HTR-8/SVneo (cell line): Measurements from ENCODE around the gene SHROOM2.
A peak's percentile ranks its signal among the peaks of the same experiment; 100 is the strongest.
"Not testable (repeated sequence)": the region's sequence is repeated elsewhere in the genome, so short reads cannot be mapped to it uniquely, and the experiment has no call there.

Experiments
- DNase-seq: peaks from one replicate; pipeline ENCODE4 v3.0.0; 2011; ENCODE audit warnings: low spot score, mixed read lengths; ENCODE audit not compliant: insufficient read length
- FAIRE-seq: peaks from 2 replicates; lab custom pipeline; 2011; peaks lifted over from hg19 to GRCh38; lab: Jason Lieb, UNC

SHROOM2 gene

DNA sequence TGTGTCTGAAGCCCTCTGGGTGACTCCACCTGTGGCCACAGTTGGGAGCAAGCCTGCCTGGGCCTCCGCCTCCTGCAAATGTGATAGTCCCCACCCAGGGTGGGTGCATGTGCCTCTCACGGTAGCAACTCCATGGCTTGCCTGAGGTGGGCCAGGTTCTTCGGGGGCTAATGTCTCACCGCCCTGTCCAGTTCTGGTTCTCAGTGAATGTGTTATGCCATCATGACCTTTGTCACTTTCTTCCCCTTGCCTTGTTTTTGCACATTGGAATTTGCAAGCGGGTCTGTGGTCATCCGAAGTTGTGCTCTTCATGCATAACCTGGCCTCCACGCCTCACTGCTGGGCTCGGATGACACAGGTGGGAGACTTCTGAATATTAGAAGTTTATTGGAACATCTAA is 39.7 kb downstream of the SHROOM2 start:
- no peak for FAIRE-seq

DNA sequence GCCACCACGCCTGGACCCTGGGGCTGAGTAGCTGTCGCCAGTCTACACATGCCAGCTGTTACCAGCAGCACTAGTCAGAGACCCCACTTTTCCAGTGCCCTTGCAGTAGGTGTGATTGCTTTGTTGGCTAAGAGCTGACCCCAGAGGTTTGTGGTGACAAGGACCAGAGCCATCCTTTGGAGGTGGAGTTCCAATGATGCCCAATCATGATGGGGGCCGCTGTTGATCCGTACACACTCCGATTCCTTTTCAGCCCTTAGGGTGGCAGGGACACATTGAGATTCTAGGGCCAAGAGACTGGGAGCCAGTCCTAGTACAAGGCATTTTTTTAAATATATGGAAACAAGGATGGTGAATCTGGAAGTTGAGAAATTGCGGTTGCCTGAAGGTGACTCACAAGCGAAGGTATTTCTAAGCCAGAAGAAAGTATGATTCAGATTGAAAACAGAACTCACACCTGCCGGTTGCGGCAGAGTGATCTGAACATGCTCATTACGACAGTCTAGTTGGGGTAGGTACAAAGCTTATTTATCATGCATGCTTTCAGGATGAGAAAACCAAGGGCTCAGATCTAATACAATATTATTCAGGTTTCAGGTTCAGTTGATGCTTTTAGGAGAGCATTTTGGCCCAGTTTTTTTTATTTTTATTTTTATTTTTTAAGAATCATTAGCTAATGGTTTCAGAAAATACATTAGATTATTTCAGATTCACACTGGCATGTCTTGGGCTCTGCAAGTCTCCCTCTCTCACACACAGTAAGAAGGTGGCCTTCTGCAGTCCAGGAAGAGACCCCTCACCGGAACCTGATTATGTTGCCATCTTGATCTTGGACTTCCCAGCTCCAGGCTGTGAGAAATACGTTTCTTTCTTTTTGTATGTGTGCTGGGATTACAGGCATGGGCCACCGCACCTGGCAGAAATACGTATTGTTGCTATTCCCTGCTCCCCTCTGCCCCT is 43.4 kb downstream of the SHROOM2 start:
- DNase-seq: peak; percentile 23
- no peak for FAIRE-seq

More for the DNA sequence above, 39.7 kb downstream of the SHROOM2 start:
- no peak for DNase-seq

DNA sequence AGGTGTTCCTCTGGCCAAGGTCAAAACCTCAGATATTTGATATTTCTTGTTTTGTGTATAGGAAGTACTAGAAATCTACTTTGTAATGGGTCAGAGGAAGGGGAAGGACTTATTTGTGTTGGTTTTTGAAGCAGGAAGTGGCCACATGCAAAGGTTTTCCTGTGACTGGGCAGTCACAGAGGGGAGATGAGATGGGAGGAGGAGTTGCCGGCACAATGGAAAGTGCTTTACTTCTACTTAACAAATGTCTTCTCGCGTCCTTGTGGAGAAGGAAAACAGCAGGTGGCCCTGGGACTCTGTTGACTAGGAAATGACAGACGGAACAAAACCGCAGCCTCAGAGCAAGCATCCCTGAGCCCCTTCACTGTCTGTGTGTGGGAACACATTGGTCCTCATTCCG is 46.6 kb downstream of the SHROOM2 start:
- no peak for FAIRE-seq
- DNase-seq: no peak

DNA sequence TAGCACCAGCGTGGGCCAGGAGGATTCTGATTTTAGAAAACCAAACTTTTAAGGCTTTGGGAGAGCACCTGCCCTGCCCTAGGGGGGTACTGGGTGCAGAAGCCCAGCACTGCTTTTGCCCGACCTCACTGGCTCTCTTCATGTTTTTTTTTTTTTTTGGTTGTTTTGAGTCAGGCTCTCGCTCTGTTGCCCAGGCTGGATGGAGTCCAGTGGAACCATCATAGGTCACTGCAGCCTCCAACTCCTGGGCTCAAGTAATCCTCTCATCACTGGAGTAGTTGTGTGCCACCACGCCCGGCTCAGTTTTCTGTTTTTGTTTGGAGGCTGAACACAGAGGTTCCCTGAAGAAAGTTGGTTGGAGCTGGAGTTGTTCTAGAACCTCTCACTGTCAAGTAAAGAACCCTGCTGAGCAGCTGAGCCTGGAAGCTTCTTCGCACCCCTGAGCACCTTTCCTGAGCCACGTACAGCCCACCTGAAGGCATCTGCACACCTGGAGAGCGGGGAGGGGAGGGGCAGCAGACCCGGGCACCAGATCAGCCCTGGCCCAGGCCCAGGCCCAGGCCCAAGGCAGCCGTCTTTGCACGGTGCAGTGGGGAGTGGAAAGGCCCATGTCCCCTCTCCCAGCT is 49.5 kb downstream of the SHROOM2 start:
- no peak for FAIRE-seq
- no peak for DNase-seq

DNA sequence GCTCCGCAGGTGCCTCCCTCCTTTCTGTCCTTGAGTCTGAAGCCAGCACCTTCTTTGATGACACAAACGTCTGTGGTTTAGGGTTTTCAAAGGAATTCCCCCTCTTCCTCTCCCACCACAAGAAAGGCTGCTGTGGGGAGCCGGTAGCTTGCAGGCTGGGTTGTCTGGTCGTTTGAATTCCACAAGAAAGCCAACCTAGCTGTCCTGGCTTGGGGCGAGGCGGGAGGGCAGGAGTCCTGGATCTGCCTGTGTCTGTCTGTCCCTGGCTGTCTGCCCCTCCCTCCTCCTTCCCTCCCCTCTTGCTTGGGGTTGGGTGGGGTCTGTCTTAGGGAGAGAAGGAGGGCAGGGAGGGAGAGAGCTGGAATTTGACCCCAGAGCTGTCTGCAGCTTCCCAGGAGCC is 56.3 kb downstream of the SHROOM2 start:
- DNase-seq (no peak), FAIRE-seq (no peak)

DNA sequence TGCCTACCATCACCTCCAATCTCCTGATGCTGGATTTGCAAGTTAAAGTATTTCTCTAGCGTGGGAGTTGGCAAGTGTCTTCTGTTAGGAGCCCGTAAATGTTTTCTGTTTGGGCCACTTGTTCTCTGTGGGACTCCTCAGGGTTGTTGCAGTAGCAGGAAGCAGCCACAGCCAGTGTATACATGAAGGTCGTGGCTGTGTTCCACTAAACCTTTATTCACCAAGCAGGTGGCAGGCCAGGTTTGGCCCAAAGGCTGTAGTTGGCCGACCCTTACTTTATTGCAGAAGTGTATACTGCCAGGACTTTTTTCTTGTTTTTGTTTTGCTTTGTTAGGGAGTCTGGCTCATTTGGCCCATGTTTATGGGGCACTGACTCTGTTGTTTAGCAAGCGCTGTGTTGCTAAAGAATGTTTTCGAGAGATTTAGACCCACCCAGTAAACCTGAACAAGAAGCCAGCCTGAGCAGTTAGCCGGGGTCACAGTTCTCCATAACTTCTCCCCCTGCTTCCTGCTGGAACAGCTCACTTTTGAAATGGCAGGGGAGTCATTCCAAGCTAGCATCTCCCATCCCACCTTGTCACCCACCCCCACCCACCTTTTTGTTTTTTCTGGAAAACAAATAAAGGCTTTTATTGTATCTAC is 58.8 kb downstream of the SHROOM2 start:
- FAIRE-seq (no peak), DNase-seq (no peak)

DNA sequence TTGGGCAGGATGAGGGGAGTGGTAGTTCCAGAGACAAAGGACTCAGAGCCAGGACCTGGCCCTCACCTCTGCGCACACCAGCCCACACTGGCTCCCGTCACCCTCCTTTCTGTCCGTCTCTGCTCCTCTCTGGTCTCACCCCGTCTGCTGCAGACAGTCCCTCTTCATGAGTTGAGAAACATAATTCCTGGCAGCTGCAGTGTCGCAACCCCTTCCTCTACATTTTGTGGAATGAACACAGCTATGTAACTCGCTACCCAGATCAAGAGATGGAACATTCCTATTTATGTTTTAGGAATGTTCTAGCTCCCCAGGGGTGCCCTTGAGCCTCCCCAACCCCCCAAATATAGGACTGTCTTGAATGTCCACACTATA is 59.3 kb downstream of the SHROOM2 start:
- FAIRE-seq (no peak), DNase-seq (no peak)

DNA sequence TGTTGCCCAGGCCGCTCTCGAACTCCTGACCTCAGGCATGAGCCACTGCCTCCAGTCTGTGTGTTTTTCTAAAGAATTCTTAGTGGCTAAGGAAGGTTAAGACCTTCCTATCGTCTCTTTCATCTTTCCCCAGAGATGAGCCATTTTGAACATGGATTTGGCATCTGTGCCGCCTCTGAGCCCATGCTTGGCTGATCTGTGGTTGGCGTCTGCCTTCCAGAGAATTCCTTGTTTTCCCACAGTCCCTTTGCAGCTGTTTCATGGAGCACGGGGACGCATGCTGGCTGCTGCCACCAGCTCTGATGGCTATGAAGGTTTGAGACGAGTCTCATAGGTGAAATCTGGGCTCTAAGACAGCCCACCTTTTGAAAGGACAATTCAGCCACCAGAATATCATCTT is 60.4 kb downstream of the SHROOM2 start:
- FAIRE-seq (no peak), DNase-seq (no peak)

DNA sequence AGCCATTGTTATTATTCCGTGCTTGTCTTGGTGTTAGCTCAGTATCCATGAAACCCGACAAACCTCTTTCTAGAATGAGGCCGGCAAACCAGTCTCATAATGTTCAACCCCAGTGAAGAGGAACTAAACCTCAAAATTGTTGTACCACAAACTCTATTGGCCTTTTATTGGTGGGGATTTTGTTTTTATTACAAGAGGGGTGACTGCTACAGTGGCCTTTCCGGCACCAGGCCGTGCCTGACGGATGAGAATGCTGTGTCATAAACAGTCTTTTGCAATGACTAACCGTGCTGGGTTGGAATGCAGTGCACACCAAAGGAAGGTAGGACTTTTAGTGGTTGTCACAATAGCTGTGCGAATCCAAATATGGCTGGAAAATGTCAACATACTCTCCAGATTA is 60.8 kb downstream of the SHROOM2 start:
- peak; percentile 20 for FAIRE-seq

DNA sequence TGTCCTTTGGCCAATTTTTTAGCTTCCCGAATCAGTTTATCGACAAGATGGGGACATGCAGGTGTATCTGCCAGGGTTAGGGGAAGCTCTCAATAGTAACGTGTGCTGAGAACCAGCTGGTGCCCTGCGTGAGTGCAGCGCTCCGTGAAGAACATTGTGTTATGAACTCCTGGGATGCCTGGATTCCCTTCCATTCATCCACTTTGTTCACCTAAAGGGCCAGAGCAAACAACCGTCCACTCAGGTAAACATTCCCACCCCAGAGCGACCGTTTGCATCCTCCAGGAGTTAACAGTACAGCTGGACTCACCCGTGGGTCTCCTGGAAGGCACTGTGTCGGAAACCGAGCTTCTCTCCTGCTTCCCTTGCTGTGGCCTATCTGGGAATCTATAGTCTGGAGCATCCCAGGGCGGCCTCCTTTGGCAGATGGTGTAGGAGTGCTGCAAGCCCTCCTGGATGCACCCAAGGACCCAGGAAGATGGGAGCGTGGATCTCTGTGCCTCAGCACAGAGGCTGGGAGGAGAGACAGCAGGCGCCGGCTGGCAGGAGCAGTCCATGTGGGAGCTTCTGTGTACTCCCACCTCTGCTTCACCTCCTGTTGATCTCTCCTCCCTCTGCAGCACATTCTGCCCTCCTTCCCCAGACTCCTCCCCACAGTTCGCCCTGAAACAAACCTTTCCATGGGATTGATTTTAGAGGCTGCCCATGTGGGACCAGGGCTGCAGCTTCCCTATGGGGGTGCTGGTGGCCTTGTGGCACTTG is 62.7 kb downstream of the SHROOM2 start:
- DNase-seq (no peak), FAIRE-seq (no peak)

More for the DNA sequence above, 60.8 kb downstream of the SHROOM2 start:
- peak; percentile 17 for DNase-seq

DNA sequence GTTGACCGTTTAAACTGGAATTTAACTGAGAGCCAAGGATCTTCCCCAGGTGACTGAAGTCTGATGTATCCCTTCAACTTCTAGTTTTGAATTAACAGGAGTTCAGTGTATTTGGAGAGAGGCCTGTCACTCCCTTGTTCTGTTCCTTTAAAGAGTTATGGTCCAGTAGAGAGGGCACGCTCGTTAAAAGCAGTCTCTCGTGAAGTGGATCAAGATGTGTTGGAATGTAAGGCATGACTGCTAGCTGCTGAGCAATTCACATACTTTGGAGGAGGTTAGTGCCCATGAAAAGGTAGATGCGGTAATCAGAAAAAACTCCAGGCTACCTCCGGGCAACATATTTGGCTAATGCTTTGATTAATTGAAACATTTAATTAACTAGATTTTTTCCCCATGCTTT is 65.7 kb downstream of the SHROOM2 start:
- DNase-seq (no peak), FAIRE-seq (no peak)

DNA sequence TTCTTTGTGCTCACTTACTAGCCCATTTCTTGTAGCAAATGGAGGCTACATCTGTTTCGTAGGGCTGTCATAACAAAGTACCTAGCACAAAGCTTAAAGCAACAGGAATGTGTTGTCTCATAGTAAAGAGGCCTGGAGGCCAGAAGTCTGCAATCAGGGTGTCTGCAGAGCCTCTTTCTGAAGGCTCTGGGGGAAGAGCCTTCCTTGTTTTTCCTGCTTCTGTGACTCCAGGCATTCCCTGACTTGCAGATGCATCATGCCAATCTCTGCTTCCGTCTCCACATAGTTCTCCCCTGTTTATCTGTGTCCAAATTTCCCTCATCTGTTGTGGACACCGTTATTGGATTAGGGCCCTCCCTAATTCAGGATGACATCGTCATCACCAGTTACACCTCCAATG is 67.1 kb downstream of the SHROOM2 start:
- DNase-seq (no peak), FAIRE-seq (no peak)

DNA sequence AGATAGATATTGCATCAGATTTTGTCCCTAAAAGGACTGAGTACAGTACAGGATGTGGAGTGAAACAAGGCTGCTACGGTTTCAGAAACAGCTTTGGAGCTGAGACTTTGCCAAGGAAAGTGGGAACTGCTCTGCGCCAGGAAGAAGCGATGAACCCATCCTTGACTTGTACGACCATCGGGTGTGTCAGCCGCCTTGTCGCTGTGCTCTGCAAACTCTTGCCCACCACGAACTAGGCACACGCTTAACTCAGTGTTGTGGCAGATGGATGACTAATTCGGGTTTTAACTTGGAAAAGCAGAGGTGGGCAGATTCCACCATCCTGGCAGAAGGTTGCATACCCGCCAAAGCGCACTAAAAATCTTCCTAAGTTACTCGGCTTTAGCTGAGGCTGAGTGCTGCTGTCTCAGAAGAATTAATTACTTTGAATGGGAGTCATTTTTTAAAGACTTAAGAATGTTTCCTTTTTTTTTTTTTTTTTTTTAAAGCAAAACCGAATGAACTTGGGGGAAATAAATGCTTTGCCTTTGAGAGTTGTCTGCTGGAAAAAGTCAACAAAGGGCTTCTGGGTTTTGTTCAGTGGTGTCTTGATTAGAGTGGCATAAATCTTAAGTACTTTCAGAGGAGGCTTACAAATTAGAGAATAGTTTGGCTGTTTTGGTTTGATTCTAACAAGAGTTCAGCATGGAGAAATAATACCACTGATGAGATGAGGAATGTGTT is 69.5 kb downstream of the SHROOM2 start:
- DNase-seq: no peak
- FAIRE-seq: no peak

DNA sequence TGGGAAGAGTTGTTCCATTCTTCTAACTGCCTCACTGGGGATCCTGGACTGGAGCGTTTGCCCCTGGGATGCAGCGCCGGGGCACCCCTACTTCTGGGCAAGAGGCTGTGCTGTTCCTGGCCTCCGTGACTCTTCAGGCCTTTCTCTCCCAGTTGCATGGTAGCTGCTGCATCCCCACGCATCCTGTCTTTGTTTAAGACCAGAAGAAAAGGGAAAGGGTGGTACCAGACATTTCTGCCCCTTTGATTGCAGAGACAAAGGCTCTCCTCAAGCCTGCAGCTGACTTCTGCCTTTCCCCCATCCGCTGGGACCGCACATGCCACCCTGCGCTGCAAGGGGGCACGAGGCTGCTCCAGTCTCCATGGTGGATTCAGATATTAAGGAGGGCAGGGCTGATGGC is 70.4 kb downstream of the SHROOM2 start:
- FAIRE-seq (no peak), DNase-seq (no peak)

DNA sequence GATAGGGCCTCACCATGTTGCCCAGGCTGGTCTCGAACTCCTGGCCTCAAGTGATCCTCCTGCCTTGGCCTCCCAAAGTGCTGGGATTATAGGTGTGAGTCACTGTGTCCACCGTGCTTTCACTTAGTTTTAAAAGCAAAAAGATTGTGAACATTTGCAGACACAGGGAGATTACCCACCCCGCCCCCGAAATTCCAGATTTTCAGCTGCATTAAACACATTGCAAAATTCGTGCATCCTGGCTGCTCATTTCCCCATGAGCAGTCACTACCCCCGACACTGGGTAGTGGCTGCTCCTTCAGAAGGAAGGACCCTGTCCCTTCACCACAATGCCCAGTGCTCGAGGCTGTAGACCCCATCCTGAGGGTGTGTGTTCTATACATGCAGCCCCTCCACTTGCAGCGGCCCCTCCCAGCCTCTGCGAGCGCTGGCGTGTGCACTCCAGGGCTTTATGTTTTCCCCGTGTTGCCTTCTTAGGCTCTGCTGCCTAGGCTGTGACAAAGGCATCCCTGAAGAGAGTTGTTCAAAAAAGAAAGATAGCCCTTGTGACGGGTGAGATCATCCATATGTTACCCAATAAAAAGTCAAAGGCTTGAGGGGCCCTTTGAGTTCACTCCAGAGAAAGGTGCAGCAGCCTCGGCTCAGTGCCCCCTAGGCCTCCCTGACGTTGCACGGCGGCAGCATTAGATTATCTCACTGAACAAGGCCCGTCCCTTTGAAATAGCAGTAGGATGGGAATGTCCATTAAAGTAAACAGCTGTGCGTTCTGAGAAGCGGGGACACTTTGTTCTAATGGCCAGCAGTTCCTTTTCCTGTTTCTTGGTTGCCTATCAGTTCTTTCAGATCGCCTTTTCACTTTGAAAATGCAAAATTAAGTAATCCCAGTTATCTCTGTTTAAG is 71.6 kb downstream of the SHROOM2 start:
- DNase-seq (no peak), FAIRE-seq (no peak)

DNA sequence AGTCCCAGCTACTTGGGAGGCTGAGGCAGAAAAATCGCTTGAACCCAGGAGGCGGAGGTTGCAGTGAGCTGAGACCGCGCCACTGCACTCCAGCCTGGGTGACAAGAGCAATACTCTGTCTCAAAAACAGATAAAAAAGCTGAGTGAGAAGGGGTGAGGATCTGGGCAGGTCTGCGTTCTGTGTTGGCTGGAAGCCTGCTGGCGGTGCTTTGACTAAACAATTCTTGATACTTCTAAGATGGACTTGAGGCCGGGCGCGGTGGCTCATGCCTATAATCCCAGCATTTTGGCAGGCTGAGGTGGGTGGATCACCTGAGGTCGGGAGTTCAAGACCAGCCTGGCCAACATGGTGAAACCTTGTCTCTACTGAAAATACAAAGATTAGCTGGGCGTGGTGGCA is 72.5 kb downstream of the SHROOM2 start:
- DNase-seq, FAIRE-seq: not testable (repeated sequence)

DNA sequence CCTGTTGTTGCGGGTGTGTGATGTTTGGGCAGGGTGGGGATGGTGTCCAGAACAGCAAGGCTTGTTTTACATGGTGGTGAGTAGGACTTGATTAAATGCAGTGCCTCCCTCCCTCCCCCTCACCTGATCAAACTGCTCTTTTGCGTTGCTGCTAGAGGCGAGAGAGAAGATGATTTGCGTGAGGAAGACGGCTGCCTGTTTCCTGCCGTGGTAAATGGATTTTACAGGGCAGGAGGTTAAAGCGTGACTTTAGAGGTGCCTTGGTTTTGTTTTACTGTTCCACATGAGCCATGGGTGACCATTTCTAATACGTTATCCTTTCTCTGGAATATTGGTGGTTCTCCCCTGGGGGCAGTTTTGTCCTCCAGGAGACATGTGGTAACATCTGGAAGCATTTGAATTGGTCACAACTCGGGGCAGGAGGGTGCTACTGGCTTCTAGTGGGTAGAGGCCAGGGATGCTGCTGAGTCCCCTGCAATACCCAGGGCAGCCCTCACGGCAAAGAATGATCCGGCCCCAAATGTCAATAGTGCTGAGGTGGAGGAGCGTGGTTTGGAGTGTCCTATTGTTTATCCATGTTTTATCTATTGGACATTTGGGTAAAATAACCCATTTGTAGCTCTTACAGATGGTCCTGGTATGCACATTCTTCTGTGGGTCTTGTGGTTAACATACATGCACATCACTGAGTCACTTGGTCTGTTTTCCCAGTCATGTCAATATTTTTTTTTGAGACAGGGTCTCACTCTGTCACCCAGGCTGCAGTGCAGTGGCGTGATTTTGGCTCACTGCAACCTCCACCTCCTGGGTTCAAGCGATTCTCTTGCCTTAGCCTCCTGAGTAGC is 73.7 kb downstream of the SHROOM2 start:
- no peak for FAIRE-seq
- no peak for DNase-seq

DNA sequence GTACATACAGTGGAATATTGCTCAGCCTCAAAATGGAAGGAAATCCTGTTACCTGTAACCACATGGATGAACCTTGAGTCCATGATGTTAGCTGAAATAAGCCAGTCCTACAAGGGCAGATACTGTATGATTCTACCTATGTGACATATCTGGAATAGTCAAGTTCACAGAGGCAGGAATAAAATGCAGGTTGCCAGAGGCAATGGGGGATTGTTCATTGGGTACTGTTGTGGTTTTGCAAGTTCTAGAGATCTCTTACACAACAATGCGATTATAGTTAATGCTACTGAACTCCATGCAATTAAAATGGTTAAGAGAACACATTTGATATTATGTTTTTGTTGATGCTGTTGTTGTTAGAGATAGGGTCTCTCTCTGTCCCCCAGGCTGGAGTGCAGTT is 74.6 kb downstream of the SHROOM2 start:
- no peak for FAIRE-seq
- no peak for DNase-seq
